Thyroid gland (tissue), 4 donors: ENCODE results near the gene LHPP.

ENCODE experiments used
- CTCF ChIP-seq, 6 experiments: fragments of 200-600 bp in 3 of 6; fragments of 450-650 bp in 3 of 6; sonication (generic) in 3 of 6; IDR thresholded peaks; one replicate each; pipeline ENCODE4 v1.5.1; 2016 to 2019; ENCODE audit warnings: antibody characterized with exemption in 6 of 6, mild to moderate bottlenecking in 2 of 6, inconsistent platforms in 1 of 6, moderate library complexity in 1 of 6
- POLR2A ChIP-seq, 2 donors: fragments of 450-650 bp; IDR thresholded peaks; one replicate each; pipeline ENCODE4 v1.6.1; 2017; ENCODE audit warnings: antibody characterized with exemption in 2 of 2, mild to moderate bottlenecking in 2 of 2, moderate library complexity in 1 of 2

GRCh38 chr10:124636271-124636995 lies 174.8 kb downstream of the LHPP start:
- TF ChIP-seq CTCF (IDR thresholded peaks at IDR 0.05), result no peak
- TF ChIP-seq POLR2A (IDR thresholded peaks at IDR 0.05), result no peak
